K562 (cell line): ENCODE data around the gene TLCD4. TPM values are rescaled to one million over a fixed set of nuclear protein-coding genes. Genes with fewer than 3 reads are reported as not detected.
A peak's percentile ranks its signal among the peaks of the same experiment; 100 is the strongest.

ENCODE experiments used
- ATAC-seq: fragments of 200-7000 bp; cut with Tn5 transposase; 3 replicates; pipeline ENCODE4 v1.9.1; 2020; ENCODE audit warnings: moderate library complexity
- BruUV-seq: library from RNA; stranded (reverse); fragments of 400-500 nt; replicated peaks from 2 replicates; lab custom pipeline; 2021; lab: Mats Ljungman, UMichigan
- CTCF ChIA-PET: fragments of 300-600 bp; formaldehyde crosslinking; extraction: SDS; loops from one replicate; lab custom pipeline; 2021; ENCODE audit warnings: low intra/inter-chr PET ratio; lab: Yijun Ruan, JAX
- POLR2A ChIA-PET: fragments of 300-600, 350-650 bp; sonication (Branson Sonifier 250); formaldehyde crosslinking; extraction: SDS; loops from one replicate; lab custom pipeline; 2021; ENCODE audit warnings: antibody characterized with exemption, inconsistent platforms; lab: Yijun Ruan, JAX
- DNase-seq, 4 experiments: peaks; one replicate each; pipeline versions ENCODE4 v3.0.0 to v3.0.0-alpha.2; 2011 to 2018; ENCODE audit warnings: low spot score in 3 of 4, mixed read lengths in 3 of 4; ENCODE audit errors: extremely low read depth in 1 of 4
- FAIRE-seq: peaks from 2 replicates; lab custom pipeline; 2011; peaks lifted over from hg19 to GRCh38; lab: Jason Lieb, UNC
- H2AFZ ChIP-seq: 2 replicates; pipeline ENCODE4 v1.6.0; 2011; ENCODE audit warnings: low read depth, low read length, control low read depth, inconsistent platforms
- H3K27ac ChIP-seq: fragments of 200-600 bp; 3 replicates; pipeline ENCODE4 v1.8.0; 2011; ENCODE audit warnings: low read depth, mild to moderate bottlenecking, control low read depth, inconsistent platforms, low read length, moderate library complexity, mixed read lengths; ENCODE audit errors: extremely low read depth
- H3K27me3 ChIP-seq, 2 experiments: fragments of 300-600 bp in 1 of 2; 2 replicates in 1 of 2; 3 replicates in 1 of 2; pipeline versions ENCODE4 v1.6.0 to v1.8.0; 2011; ENCODE audit warnings: inconsistent platforms in 2 of 2, low read length in 2 of 2, mild to moderate bottlenecking in 1 of 2, mixed read lengths in 1 of 2, moderate library complexity in 1 of 2; ENCODE audit not compliant: control insufficient read depth in 2 of 2, insufficient read depth in 2 of 2
- H3K36me3 ChIP-seq: fragments of 300-600 bp; 3 replicates; pipeline ENCODE4 v1.8.0; 2011; ENCODE audit warnings: mild to moderate bottlenecking, low read length, inconsistent platforms; ENCODE audit not compliant: control insufficient read depth, insufficient read depth
- H3K4me1 ChIP-seq, 2 experiments: fragments of 200-600 bp in 1 of 2; replicated peaks in 1 of 2; 2 replicates in 1 of 2; 3 replicates in 1 of 2; pipeline versions ENCODE4 v1.5.1 to v1.8.0; 2011; ENCODE audit warnings: inconsistent platforms in 2 of 2, low read length in 2 of 2, mild to moderate bottlenecking in 1 of 2, mixed read lengths in 1 of 2, moderate library complexity in 1 of 2; ENCODE audit not compliant: control insufficient read depth in 2 of 2, insufficient read depth in 2 of 2
- H3K4me2 ChIP-seq: 2 replicates; pipeline ENCODE4 v1.6.1; 2011; ENCODE audit warnings: low read length, control low read depth, inconsistent platforms, mixed read lengths; ENCODE audit not compliant: insufficient read depth
- H3K4me3 ChIP-seq: fragments of 200-600 bp; sonication (generic), shearing (Covaris generic); 2 replicates; pipeline ENCODE4 v1.5.1; 2016; ENCODE audit warnings: control low read depth, inconsistent platforms
- H3K79me2 ChIP-seq: fragments of 200-600 bp; 3 replicates; pipeline ENCODE4 v1.8.0; 2011; ENCODE audit warnings: low read length, inconsistent platforms; ENCODE audit not compliant: control insufficient read depth, insufficient read depth
- H3K9ac ChIP-seq, 2 experiments: 2 replicates each; pipeline versions ENCODE4 v1.6.0 to v1.6.1; 2011; ENCODE audit warnings: low read depth in 2 of 2, low read length in 2 of 2, control low read depth in 1 of 2, inconsistent platforms in 1 of 2, mild to moderate bottlenecking in 1 of 2, mixed read lengths in 1 of 2; ENCODE audit not compliant: insufficient read depth in 1 of 2
- H3K9me1 ChIP-seq: one replicate; pipeline ENCODE4 v1.6.0; 2011; ENCODE audit warnings: inconsistent platforms, mild to moderate bottlenecking, low read length, moderate library complexity; ENCODE audit not compliant: control insufficient read depth, insufficient read depth
- H3K9me3 ChIP-seq: replicated peaks from 2 replicates; pipeline ENCODE4 v1.5.1; 2011; ENCODE audit warnings: low read depth, low read length, inconsistent platforms; ENCODE audit not compliant: control insufficient read depth, insufficient read depth
- H4K20me1 ChIP-seq: replicated peaks from 2 replicates; pipeline ENCODE4 v1.6.1; 2011; ENCODE audit warnings: low read length, inconsistent platforms, mixed read lengths; ENCODE audit not compliant: control insufficient read depth, insufficient read depth
- ARID1B ChIP-seq: fragments of 450-650 bp; IDR thresholded peaks from 2 replicates; pipeline ENCODE4 v1.6.1; 2016; ENCODE audit warnings: antibody characterized with exemption, mild to moderate bottlenecking, inconsistent platforms
- CBFA2T2 ChIP-seq: fragments of 450-650 bp; conservative IDR thresholded peaks from 2 replicates; pipeline ENCODE4 v1.6.1; 2017; ENCODE audit warnings: mild to moderate bottlenecking
- CBFA2T3 ChIP-seq: fragments of 450-650 bp; IDR thresholded peaks from 2 replicates; pipeline ENCODE4 v1.6.1; 2017
- CBX3 ChIP-seq, 2 experiments: IDR thresholded peaks; 1 replicate in 1 of 2; 2 replicates in 1 of 2; pipeline ENCODE4 v1.6.1; 2012; ENCODE audit warnings: inconsistent platforms in 2 of 2, low read length in 2 of 2, borderline replicate concordance in 1 of 2, control low read depth in 1 of 2
- CTBP1 ChIP-seq: fragments of 450-650 bp; IDR thresholded peaks from 2 replicates; pipeline ENCODE4 v1.6.1; 2016; ENCODE audit warnings: borderline replicate concordance
- DPF2 ChIP-seq: fragments of 450-650 bp; IDR thresholded peaks from 2 replicates; pipeline ENCODE4 v1.6.1; 2016
- EP300 ChIP-seq: IDR thresholded peaks from 2 replicates; pipeline ENCODE4 v1.6.1; 2012; ENCODE audit warnings: low read length, improper control_type of control experiment
- ESRRA ChIP-seq: fragments of 450-650 bp; IDR thresholded peaks from 2 replicates; pipeline ENCODE4 v1.6.1; 2014; ENCODE audit warnings: low read depth, mild to moderate bottlenecking, moderate library complexity, borderline replicate concordance
- MCM7 ChIP-seq, 2 experiments: fragments of 450-650 bp; IDR thresholded peaks; 2 replicates each; pipeline ENCODE4 v1.6.1; 2016 to 2018
- NCOR1 ChIP-seq: fragments of 450-650 bp; IDR thresholded peaks from 2 replicates; pipeline ENCODE4 v1.6.1; 2016; ENCODE audit warnings: mild to moderate bottlenecking, moderate library complexity
- NEUROD1 ChIP-seq: fragments of 150-350 bp; IDR thresholded peaks from 2 replicates; pipeline ENCODE4 v1.6.1; 2014; ENCODE audit warnings: borderline replicate concordance, low read length, low read depth; ENCODE audit not compliant: partially characterized antibody
- NFIC ChIP-seq: fragments of 450-650 bp; IDR thresholded peaks from 2 replicates; pipeline ENCODE4 v1.6.1; 2017; ENCODE audit warnings: mild to moderate bottlenecking, inconsistent platforms
- PCBP2 ChIP-seq: fragments of 200-400 bp; formaldehyde crosslinking; IDR thresholded peaks from 2 replicates; pipeline ENCODE4 v1.6.1; 2018; ENCODE audit warnings: low read length, low read depth, mild to moderate bottlenecking, moderate library complexity; ENCODE audit not compliant: poor library complexity, severe bottlenecking
- PHF8 ChIP-seq: fragments of 200-600 bp; sonication (generic); IDR thresholded peaks from 2 replicates; pipeline ENCODE4 v1.6.1; 2012; ENCODE audit warnings: mixed run types, mild to moderate bottlenecking, inconsistent platforms, low read length, moderate library complexity, borderline replicate concordance
- PML ChIP-seq: IDR thresholded peaks from 2 replicates; pipeline ENCODE4 v1.6.1; 2012; ENCODE audit warnings: low read length, inconsistent platforms
- RBM14 ChIP-seq: fragments of 200-400 bp; formaldehyde crosslinking; IDR thresholded peaks from 2 replicates; pipeline ENCODE4 v1.6.1; 2018; ENCODE audit warnings: low read depth, mild to moderate bottlenecking, low read length, moderate library complexity, borderline replicate concordance; ENCODE audit not compliant: insufficient read depth
- RCOR1 ChIP-seq, 2 experiments: IDR thresholded peaks; 2 replicates each; pipeline ENCODE4 v1.6.1; 2012; ENCODE audit warnings: low read depth in 2 of 2, low read length in 2 of 2, borderline replicate concordance in 1 of 2, improper control_type of control experiment in 1 of 2
- SMARCA4 ChIP-seq: fragments of 450-650 bp; IDR thresholded peaks from 2 replicates; pipeline ENCODE4 v1.6.1; 2016
- TAL1 ChIP-seq: fragments of 450-650 bp; IDR thresholded peaks from 2 replicates; pipeline ENCODE4 v1.6.1; 2016; ENCODE audit warnings: mild to moderate bottlenecking
- TCF3 ChIP-seq: sonication (generic); formaldehyde crosslinking; IDR thresholded peaks from 2 replicates; pipeline ENCODE4 v1.4.0; 2020; ENCODE audit warnings: mild to moderate bottlenecking, missing genetic modification reagents
- TEAD4 ChIP-seq, 2 experiments: sonication (generic) in 1 of 2; formaldehyde crosslinking in 1 of 2; IDR thresholded peaks; 2 replicates each; pipeline versions ENCODE4 v1.6.1 to v1.8.0; 2012 to 2022; ENCODE audit warnings: borderline replicate concordance in 1 of 2, inconsistent platforms in 1 of 2, low read length in 1 of 2, mild to moderate bottlenecking in 1 of 2, missing genetic modification reagents in 1 of 2
- TRIM24 ChIP-seq, 2 experiments: fragments of 450-650 bp; IDR thresholded peaks; 2 replicates each; pipeline ENCODE4 v1.6.1; 2016
- ZBTB43 ChIP-seq: sonication (generic); formaldehyde crosslinking; IDR thresholded peaks from 2 replicates; pipeline ENCODE4 v1.8.0; 2023; ENCODE audit warnings: mild to moderate bottlenecking, missing genetic modification reagents
- WGBS: fragments of 100-300 bp; shearing (Covaris generic); methylation state at CpG from one replicate; pipeline ENCODE4 v1.1.6; 2016; ENCODE audit warnings: low coverage, mixed read lengths; ENCODE audit not compliant: insufficient coverage; ENCODE audit errors: missing lambda C conversion rate; 5-methylcytosine and 5-hydroxymethylcytosine counted together
- in situ Hi-C: fragments of 300-500 bp; cut with MboI; formaldehyde crosslinking; loops from 4 replicates; pipeline ENCODE4 v1.15.0; 2018; ENCODE audit warnings: inconsistent platforms, mixed read lengths
- intact Hi-C: fragments of 100-400 bp; cut with micrococcal nuclease; formaldehyde crosslinking; loops from 2 replicates; pipeline ENCODE4 v1.14.2; 2022
- polyA plus RNA-seq, 8 experiments: library from polyadenylated mRNA; depleted of rRNA in 4 of 8; stranded (reverse) in 5 of 8; unstranded in 3 of 8; fragments of >200 nt; fragmentation: Nextera tagmentation in 2 of 8; fragmentation: Illumina TruSeq in 1 of 8; extraction: Ambion mirVana in 2 of 8; extraction: Trizol in 1 of 8; gene quantifications; 2 replicates each; pipeline versions ENCODE4 v1.2.1 to v1.2.3, GENCODE V29; 2011 to 2014; ENCODE audit warnings: inconsistent platforms in 1 of 8, missing spikeins in 1 of 8
- total RNA-seq, 7 experiments: library from RNA; depleted of rRNA in 6 of 7; stranded (reverse); fragments of >200 nt in 6 of 7; fragmentation: Illumina TruSeq in 2 of 7; extraction: Trizol in 2 of 7; gene quantifications; 2 replicates each; pipeline versions ENCODE4 v1.2.1 to v1.2.3, GENCODE V29; 2011 to 2021; ENCODE audit warnings: low replicate concordance in 1 of 7

TLCD4 gene
- total and polyA plus RNA-seq, 9 of the 15 experiments (the other 6 are each of a cell fraction or from before 2014, with no cell fraction given), result 3.5 to 19.8 (median 7.6) TPM

DNA sequence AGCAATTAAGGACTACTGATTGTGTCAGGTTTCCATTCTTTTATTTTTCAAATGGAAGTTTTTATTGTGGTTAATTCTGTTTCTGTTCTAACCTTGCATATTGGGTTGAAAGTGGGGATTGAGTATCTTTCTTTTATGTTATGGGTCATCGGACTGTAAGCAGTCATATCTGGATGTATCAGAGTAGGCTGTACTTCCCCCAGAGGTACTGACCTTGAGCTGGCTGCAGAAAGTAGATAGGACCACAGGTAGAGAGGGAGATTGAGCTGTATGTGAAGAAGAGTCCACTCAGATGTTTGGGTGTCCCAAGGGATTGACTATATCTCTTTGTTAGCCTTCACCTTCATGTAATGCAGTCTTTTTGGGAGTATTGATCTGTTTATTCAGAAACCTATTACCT is 23.9 kb upstream of the TLCD4 start:
- no peak overlapping the region for H3K9ac ChIP-seq
- H3K4me1 ChIP-seq, result peaks cover 11 to 31% of the 10 kb centered on the region in 2 experiments; a peak in 4 of 5 replicates
- intact Hi-C loops, result no loop called here
- TF ChIP-seq DPF2 (0 out of 2 replicates have a peak, but pooled peaks have one; percentile 15), ESRRA (peak; percentile 91), MCM7 (IDR thresholded peaks at IDR 0.05) (no peak), TAL1 (peak; percentile 58), CBFA2T3 (peak; percentile 81), ZBTB43 (no peak), SMARCA4 (0 out of 2 replicates have a peak, but pooled peaks have one; percentile 23), NCOR1 (peak; percentile 29; the same call in 1 of the 2 replicates), TRIM24 (IDR thresholded peaks at IDR 0.05) (peak in 1 of 2 experiments; percentile 29; a peak in 1 of 4 replicates), NEUROD1 (no peak), PML (peak; percentile 21; the same call in 1 of the 2 replicates), CBX3 (IDR thresholded peaks at IDR 0.05; ENCODE audit: borderline replicate concordance in 1 of 2, low read length in 2 of 2) (peak in 1 of 2 experiments; percentile 47; a peak in 1 of 3 replicates), TCF3 (CRISPR knock-in tag) (peak; percentile 68), EP300 (0 out of 2 replicates have a peak, but pooled peaks have one; percentile 34), ARID1B (peak; percentile 49; the same call in 1 of the 2 replicates), RCOR1 (IDR thresholded peaks at IDR 0.05; ENCODE audit: borderline replicate concordance in 1 of 2, low read depth in 2 of 2, low read length in 2 of 2) (0 out of 4 replicates have a peak, but pooled peaks of 1 of the 2 experiments have one; percentile 20), PCBP2 (no peak), PHF8 (no peak), CBFA2T2 (peak; percentile 60), TEAD4 (IDR thresholded peaks at IDR 0.05; ENCODE audit: low read length) (peak; percentile 53; the same call in 1 of the 2 replicates), TEAD4 (CRISPR knock-in tag; IDR thresholded peaks at IDR 0.05; ENCODE audit: borderline replicate concordance) (no peak), RBM14 (no peak), NFIC (no peak), CTBP1 (peak; percentile 29; the same call in 1 of the 2 replicates)
- ATAC-seq (peak; percentile 52; the same call in 2 of the 3 replicates), DNase-seq (peak; percentile 51 to 66 (median 59)), FAIRE-seq (peak; percentile 72)
- ChIA-PET CTCF (no interaction called here), POLR2A (interaction anchor here (0.7 to 2.4 kb wide), 2 partner anchors 9 to 35 kb away, joined by 3 to 11 read pairs; no protein-coding TSS in a partner anchor)
- no peak overlapping the region for H3K27ac ChIP-seq
- BruUV-seq, result no TSS peak
- no peak overlapping the region for H3K4me2 ChIP-seq
- 0% methylated on average over 1 of the region's 1 CpG for WGBS
- no peaks in the 10 kb centered on the region for H3K9me1 ChIP-seq
- no peaks in the 10 kb centered on the region for H3K79me2 ChIP-seq
- peak overlapping the region; percentile 24; the same call in 1 of the 2 replicates for H2AFZ ChIP-seq
- H3K4me3 ChIP-seq, result no peak overlapping the region
- in situ Hi-C loops, result no loop called here
- no peaks in the 10 kb centered on the region for H3K27me3 ChIP-seq
- no peaks in the 10 kb centered on the region for H4K20me1 ChIP-seq
- H3K36me3 ChIP-seq, result no peaks in the 10 kb centered on the region; the same call in 2 of the 3 replicates
- H3K9me3 ChIP-seq, result peaks cover 13% of the 10 kb centered on the region
